GM23248 (cell line): ENCODE results near the gene RMI2.

Experiments
- EZH2 ChIP-seq: fragments of 200-600 bp; sonication (generic); IDR thresholded peaks from 2 replicates; pipeline ENCODE4 v1.6.1; 2018; ENCODE audit warnings: antibody characterized with exemption, mild to moderate bottlenecking; ENCODE audit not compliant: insufficient read depth, poor library complexity, severe bottlenecking
- EZH2phosphoT487 ChIP-seq: fragments of 200-600 bp; sonication (generic); IDR thresholded peaks from 2 replicates; pipeline ENCODE4 v1.6.1; 2018; ENCODE audit warnings: antibody characterized with exemption, moderate library complexity, mild to moderate bottlenecking, low read depth; ENCODE audit not compliant: insufficient read depth

DNA sequence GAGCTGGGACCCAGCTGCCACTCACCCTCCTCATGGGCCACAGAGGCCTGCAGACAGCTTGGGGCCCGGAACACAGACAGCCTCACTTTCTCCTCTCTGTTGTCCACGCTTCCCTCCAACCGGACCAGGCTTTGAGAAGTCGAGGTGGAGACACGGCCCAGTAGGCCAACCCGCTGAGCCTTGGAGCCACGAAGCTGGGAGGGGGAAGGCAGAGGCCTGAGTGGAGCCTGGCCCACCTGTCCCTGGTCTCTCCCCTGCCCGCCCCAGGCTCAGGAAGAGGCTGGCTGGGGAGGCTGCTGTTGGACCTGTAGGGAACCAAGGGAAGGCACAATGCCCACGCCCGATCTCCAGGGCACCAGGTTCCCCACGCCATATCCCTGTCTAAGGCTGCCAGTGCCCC is 48.1 kb downstream of the RMI2 start:
- TF ChIP-seq EZH2phosphoT487 (no peak), EZH2 (no peak)
